HepG2 (cell line): ENCODE measurements around the gene NREP. TPM values are rescaled to one million over a fixed set of nuclear protein-coding genes. Genes with fewer than 3 reads are reported as not detected.

Experiments
- ATAC-seq: fragments of 200-7000 bp; cut with Tn5 transposase; 3 replicates; pipeline ENCODE4 v1.9.1; 2020; ENCODE audit warnings: mild to moderate bottlenecking, moderate library complexity
- BruUV-seq: library from RNA; stranded (reverse); fragments of 400-500 nt; replicated peaks from 2 replicates; lab custom pipeline; 2021; lab: Mats Ljungman, UMichigan
- CTCF ChIA-PET: fragments of 300-600 bp; formaldehyde crosslinking; extraction: SDS; loops from one replicate; lab custom pipeline; 2021; ENCODE audit warnings: low total read pairs, inconsistent platforms, low intra/inter-chr PET ratio; lab: Yijun Ruan, JAX
- POLR2A ChIA-PET: fragments of 350-600 bp; sonication (Branson Sonifier 250); formaldehyde crosslinking; loops from one replicate; lab custom pipeline; 2020; ENCODE audit warnings: antibody characterized with exemption, inconsistent platforms; lab: Yijun Ruan, JAX
- DNase-seq: peaks from one replicate; pipeline ENCODE4 v3.0.0-alpha.2; 2015; ENCODE audit warnings: low spot score
- FAIRE-seq: peaks from 3 replicates; lab custom pipeline; 2011; peaks lifted over from hg19 to GRCh38; lab: Jason Lieb, UNC
- H2AFZ ChIP-seq: one replicate; pipeline ENCODE4 v1.6.1; 2011; ENCODE audit warnings: low read length, inconsistent platforms
- H3K27ac ChIP-seq: fragments of 300-600 bp; 3 replicates; pipeline ENCODE4 v1.8.0; 2011; ENCODE audit warnings: mixed run types, mild to moderate bottlenecking, mixed read lengths, low read length, inconsistent platforms; ENCODE audit not compliant: insufficient read depth; ENCODE audit errors: extremely low read length
- H3K27me3 ChIP-seq, 2 experiments: fragments of 200-600 bp in 1 of 2; 2 replicates in 1 of 2; 3 replicates in 1 of 2; pipeline versions ENCODE4 v1.6.0 to v1.8.0; 2011; ENCODE audit warnings: low read length in 2 of 2, mild to moderate bottlenecking in 2 of 2, moderate library complexity in 2 of 2, inconsistent platforms in 1 of 2; ENCODE audit not compliant: insufficient read depth in 2 of 2, control insufficient read depth in 1 of 2
- H3K36me3 ChIP-seq, 2 experiments: fragments of 200-600 bp in 1 of 2; replicated peaks in 1 of 2; 2 replicates in 1 of 2; 3 replicates in 1 of 2; pipeline versions ENCODE4 v1.5.1 to v1.8.0; 2011; ENCODE audit warnings: low read length in 2 of 2, inconsistent platforms in 1 of 2; ENCODE audit not compliant: insufficient read depth in 2 of 2, control insufficient read depth in 1 of 2
- H3K4me1 ChIP-seq: 2 replicates; pipeline ENCODE4 v1.5.1; 2012; ENCODE audit warnings: low read length, inconsistent platforms; ENCODE audit not compliant: insufficient read depth
- H3K4me2 ChIP-seq: 2 replicates; pipeline ENCODE4 v1.6.0; 2011; ENCODE audit warnings: low read depth, low read length, inconsistent platforms
- H3K4me3 ChIP-seq, 3 experiments: fragments of 200-600 bp in 1 of 3; sonication (generic), shearing (Covaris generic) in 1 of 3; replicated peaks in 1 of 3; 2 replicates each; pipeline ENCODE4 v1.5.1; 2011 to 2016; ENCODE audit warnings: low read length in 3 of 3, inconsistent platforms in 2 of 3, low read depth in 2 of 3, mild to moderate bottlenecking in 2 of 3, control low read depth in 1 of 3, mixed read lengths in 1 of 3; ENCODE audit not compliant: insufficient read depth in 1 of 3
- H3K79me2 ChIP-seq: one replicate; pipeline ENCODE4 v1.6.1; 2011; ENCODE audit warnings: low read length, inconsistent platforms; ENCODE audit not compliant: insufficient read depth
- H3K9ac ChIP-seq: 2 replicates; pipeline ENCODE4 v1.6.0; 2011; ENCODE audit warnings: mild to moderate bottlenecking, low read depth, low read length, inconsistent platforms; ENCODE audit not compliant: insufficient read depth
- H3K9me3 ChIP-seq: 2 replicates; pipeline ENCODE4 v1.5.1; 2012; ENCODE audit warnings: mild to moderate bottlenecking, low read length
- H4K20me1 ChIP-seq: 2 replicates; pipeline ENCODE4 v1.6.0; 2011; ENCODE audit warnings: inconsistent platforms, mild to moderate bottlenecking, low read length, moderate library complexity; ENCODE audit not compliant: insufficient read depth
- CEBPB ChIP-seq: IDR thresholded peaks from 2 replicates; pipeline ENCODE4 v1.6.1; 2011; ENCODE audit warnings: low read depth, low read length, improper control_type of control experiment, borderline replicate concordance
- CEBPG ChIP-seq: IDR thresholded peaks from 2 replicates; pipeline ENCODE4 v1.6.1; 2016
- GPBP1L1 ChIP-seq: sonication (generic); formaldehyde crosslinking; IDR thresholded peaks from 2 replicates; pipeline ENCODE4 v1.5.0; 2020; ENCODE audit warnings: mild to moderate bottlenecking, missing genetic modification reagents
- JUN ChIP-seq: sonication (generic); formaldehyde crosslinking; IDR thresholded peaks from 2 replicates; pipeline ENCODE4 v1.4.0; 2020; ENCODE audit warnings: mild to moderate bottlenecking, missing genetic modification reagents
- KDM5A ChIP-seq: fragments of 200-600 bp; sonication (generic); IDR thresholded peaks from 2 replicates; pipeline ENCODE4 v1.7.0; 2018; ENCODE audit warnings: antibody characterized with exemption, mild to moderate bottlenecking, low read length, borderline replicate concordance
- MATR3 ChIP-seq: sonication (generic); formaldehyde crosslinking; IDR thresholded peaks from 2 replicates; pipeline ENCODE4 v1.4.0; 2020; ENCODE audit warnings: missing genetic modification reagents
- NFRKB ChIP-seq: fragments of 450-650 bp; IDR thresholded peaks from 2 replicates; pipeline ENCODE4 v1.6.1; 2017
- NR2F1 ChIP-seq, 2 experiments: fragments of 450-650 bp in 1 of 2; formaldehyde crosslinking in 1 of 2; IDR thresholded peaks; 2 replicates each; pipeline versions ENCODE4 v1.5.0 to v1.6.1; 2016 to 2020; ENCODE audit warnings: mild to moderate bottlenecking in 1 of 2, missing compliant biosample characterization in 1 of 2, missing genetic modification reagents in 1 of 2, moderate library complexity in 1 of 2
- PITX1 ChIP-seq: sonication (generic); formaldehyde crosslinking; IDR thresholded peaks from 2 replicates; pipeline ENCODE4 v1.5.1; 2020; ENCODE audit warnings: mild to moderate bottlenecking, missing genetic modification reagents
- ZNF891 ChIP-seq: sonication (generic); formaldehyde crosslinking; IDR thresholded peaks from 2 replicates; pipeline ENCODE4 v1.5.0; 2020; ENCODE audit warnings: mild to moderate bottlenecking, missing genetic modification reagents
- WGBS: methylation state at CpG from one replicate; pipeline ENCODE4 v1.1.6; 2017; ENCODE audit warnings: low lambda C conversion rate; 5-methylcytosine and 5-hydroxymethylcytosine counted together
- in situ Hi-C: cut with HindIII; loops from 2 replicates; pipeline ENCODE4 v1.10.0; 2017; ENCODE audit warnings: low pct_unique_long_range_greater_than_20kb; ENCODE audit not compliant: extremely low pct_ligation_motif_present
- intact Hi-C: fragments of 100-400 bp; cut with micrococcal nuclease; formaldehyde crosslinking; loops from one replicate; pipeline ENCODE4 v1.10.0; 2022; ENCODE audit not compliant: unreplicated experiment
- polyA plus RNA-seq, 8 experiments: library from polyadenylated mRNA; depleted of rRNA in 3 of 8; stranded (reverse) in 7 of 8; unstranded in 1 of 8; fragments of >200 nt; fragmentation: Illumina TruSeq in 4 of 8; extraction: Trizol in 4 of 8; gene quantifications; 2 replicates each; pipeline versions ENCODE4 v1.2.1 to v1.2.3, GENCODE V29; 2011 to 2016; ENCODE audit warnings: low read depth in 4 of 8, missing spikeins in 1 of 8, mixed read lengths in 1 of 8; ENCODE audit not compliant: insufficient read depth in 1 of 8
- total RNA-seq, 5 experiments: library from RNA; depleted of rRNA; stranded (reverse); fragments of >200 nt; fragmentation: Illumina TruSeq; extraction: Trizol; gene quantifications; 2 replicates each; pipeline ENCODE4 v1.2.3, GENCODE V29; 2016; ENCODE audit warnings: low read depth in 1 of 5

NREP gene
- total and polyA plus RNA-seq, 2 of the 13 experiments (the other 11 are each of a cell fraction or from before 2014, with no cell fraction given), result 40.5 to 102 TPM

- no peak for TF ChIP-seq GPBP1L1
- TF ChIP-seq NR2F1 (CRISPR knock-in tag; IDR thresholded peaks at IDR 0.05), result no peak
- TF ChIP-seq PITX1, result no peak
- TF ChIP-seq ZNF891, result no peak
- no peak for TF ChIP-seq KDM5A
Measured at GRCh38 chr5:111744455-111744854, 12.5 kb downstream of the NREP start (continued).

GRCh38 chr5:111743988-111744387 is 13.0 kb downstream of the NREP start:
- TF ChIP-seq CEBPG (CRISPR knock-in tag), result 0 out of 2 replicates have a peak, but pooled peaks have one; percentile 24
- no peak for TF ChIP-seq MATR3
- TF ChIP-seq JUN (CRISPR knock-in tag), result no peak
- peak; percentile 71; the same call in 1 of the 2 replicates for TF ChIP-seq CEBPB
- no peak for TF ChIP-seq NFRKB
- ChIA-PET CTCF (no interaction called here), POLR2A (interaction anchor here (5.5 kb wide), 1 partner anchor 12 kb away, joined by 85 read pairs; the partner anchor contains the start of gene NREP)
- Histone ChIP-seq H3K4me2 (peak overlapping the region; percentile 11; the same call in 1 of the 2 replicates), H3K27ac (peak overlapping the region; percentile 93), H4K20me1 (no peaks in the 10 kb centered on the region), H2AFZ (no peak overlapping the region), H3K9ac (no peak overlapping the region), H3K9me3 (no peaks in the 10 kb centered on the region), H3K4me1 (peaks cover 58% of the 10 kb centered on the region), H3K27me3 (no peaks in the 10 kb centered on the region), H3K79me2 (peaks cover 10% of the 10 kb centered on the region), H3K36me3 (no peaks in the 10 kb centered on the region), H3K4me3 (no peak overlapping the region)
- intact Hi-C loops, result loop anchor here (5.0 kb wide), 2 partner anchors 42 to 232 kb away; partner anchors contain the start of gene STARD4
- in situ Hi-C loops, result no loop called here
- DNase-seq, result no peak
- BruUV-seq, result no TSS peak
- ATAC-seq, result no peak
- 74% methylated on average over 2 of the region's 2 CpGs for WGBS
- FAIRE-seq, result no peak
